ENCODE data around the gene PMPCA. TPM values are rescaled to one million over a fixed set of nuclear protein-coding genes. Genes with fewer than 3 reads are reported as not detected.
A peak's percentile ranks its signal among the peaks of the same experiment; 100 is the strongest.

PMPCA gene
- total RNA-seq, 1 experiment from 2014 or later: 103 TPM

GRCh38 chr9:136439481-136440408, 29.3 kb downstream of the PMPCA start, which contains the start of gene INPP5E:
Gene INPP5E, minus strand, starts transcription at chr9:136439845. Its CDS starts 426 bp downstream, at chr9:136439419.
- H3K36me3 Mint-ChIP-seq: peaks cover 26% of the 10 kb centered on the region
- peak within 1 kb of the TSS; percentile 63 for H3K27ac Mint-ChIP-seq
- POLR2A ChIA-PET: no interaction called here
- TF ChIP-seq CBFB (CRISPR knock-in tag; IDR thresholded peaks at IDR 0.05; ENCODE audit: low read depth) (0 out of 2 replicates have a peak, but pooled peaks have one; percentile 40), E2F4 (CRISPR knock-in tag; IDR thresholded peaks at IDR 0.05; ENCODE audit: borderline replicate concordance, low read depth) (peak; percentile 44; the same call in 1 of the 2 replicates), ETV6 (CRISPR knock-in tag; IDR thresholded peaks at IDR 0.05) (peak; percentile 11; the same call in 1 of the 2 replicates), ZBTB21 (CRISPR knock-in tag; IDR thresholded peaks at IDR 0.05; ENCODE audit: borderline replicate concordance) (0 out of 2 replicates have a peak, but pooled peaks have one; percentile 48), TP53 (CRISPR knock-in tag; IDR thresholded peaks at IDR 0.05) (0 out of 2 replicates have a peak, but pooled peaks have one; percentile 16), E2F1 (CRISPR knock-in tag; IDR thresholded peaks at IDR 0.05) (no peak), SP1 (CRISPR knock-in tag; conservative IDR thresholded peaks at IDR 0.05) (peak; percentile 75), CTCF (IDR thresholded peaks at IDR 0.05) (peak; percentile 70; the same call in 1 of the 2 replicates), TCF7 (CRISPR knock-in tag; IDR thresholded peaks at IDR 0.05; ENCODE audit: low read depth) (0 out of 2 replicates have a peak, but pooled peaks have one; percentile 57), ZBTB43 (CRISPR knock-in tag; IDR thresholded peaks at IDR 0.05) (0 out of 2 replicates have a peak, but pooled peaks have one; percentile 65), FOXP1 (CRISPR knock-in tag; IDR thresholded peaks at IDR 0.05; ENCODE audit: borderline replicate concordance) (peak; percentile 83), TEAD4 (CRISPR knock-in tag; IDR thresholded peaks at IDR 0.05) (no peak), MXD4 (CRISPR knock-in tag; IDR thresholded peaks at IDR 0.05; ENCODE audit: borderline replicate concordance) (no peak), CREB1 (CRISPR knock-in tag; IDR thresholded peaks at IDR 0.05) (no peak), ELF4 (CRISPR knock-in tag; IDR thresholded peaks at IDR 0.05; ENCODE audit: low read depth) (no peak), EMX1 (CRISPR knock-in tag; IDR thresholded peaks at IDR 0.05) (0 out of 2 replicates have a peak, but pooled peaks have one; percentile 19)
- no peaks in the 10 kb centered on the region for H3K27me3 Mint-ChIP-seq (ENCODE audit: low read depth)
- ATAC-seq: peak; percentile 80
- no peaks in the 10 kb centered on the region for H3K9me3 Mint-ChIP-seq
- peak; percentile 87 for DNase-seq (ENCODE audit: low spot score)
- H3K4me3 Mint-ChIP-seq: peak within 1 kb of the TSS; percentile 80
- peaks cover 15% of the 10 kb centered on the region for H3K4me1 Mint-ChIP-seq
- CTCF ChIA-PET: interaction anchor here (0.7 to 1.5 kb wide), 4 partner anchors 14 to 77 kb away, joined by 3 read pairs; no protein-coding TSS in a partner anchor

- no peak overlapping the region for H3K4me3 Mint-ChIP-seq
- H3K27me3 Mint-ChIP-seq (ENCODE audit: low read depth): no peaks in the 10 kb centered on the region
- H3K36me3 Mint-ChIP-seq: peaks cover 33% of the 10 kb centered on the region
- ChIA-PET POLR2A (no interaction called here), CTCF (interaction anchor here (0.7 to 0.8 kb wide), 2 partner anchors 31 to 79 kb away, joined by 3 read pairs; partner anchors contain the start of genes ENTR1 and PMPCA)
- H3K27ac Mint-ChIP-seq: no peak overlapping the region
- peaks cover 15% of the 10 kb centered on the region for H3K4me1 Mint-ChIP-seq
- no peaks in the 10 kb centered on the region for H3K9me3 Mint-ChIP-seq
- ATAC-seq (no peak), DNase-seq (ENCODE audit: low spot score) (no peak)
- TF ChIP-seq GABPB1 (CRISPR knock-in tag; IDR thresholded peaks at IDR 0.05) (no peak), ELF4 (CRISPR knock-in tag; IDR thresholded peaks at IDR 0.05; ENCODE audit: low read depth) (no peak), ZNF671 (CRISPR knock-in tag; IDR thresholded peaks at IDR 0.05) (no peak), MYBL2 (CRISPR knock-in tag; IDR thresholded peaks at IDR 0.05) (no peak), ZNF138 (CRISPR knock-in tag; conservative IDR thresholded peaks at IDR 0.05) (no peak), TEAD1 (CRISPR knock-in tag; IDR thresholded peaks at IDR 0.05) (no peak)
Measured at GRCh38 chr9:136441191-136441680, 30.8 kb downstream of the PMPCA start.
